Measurements from ENCODE around the gene RNF31.
"Not testable (repeated sequence)": the region's sequence is repeated elsewhere in the genome, so short reads cannot be mapped to it uniquely, and the experiment has no call there.

RNF31 gene

DNA sequence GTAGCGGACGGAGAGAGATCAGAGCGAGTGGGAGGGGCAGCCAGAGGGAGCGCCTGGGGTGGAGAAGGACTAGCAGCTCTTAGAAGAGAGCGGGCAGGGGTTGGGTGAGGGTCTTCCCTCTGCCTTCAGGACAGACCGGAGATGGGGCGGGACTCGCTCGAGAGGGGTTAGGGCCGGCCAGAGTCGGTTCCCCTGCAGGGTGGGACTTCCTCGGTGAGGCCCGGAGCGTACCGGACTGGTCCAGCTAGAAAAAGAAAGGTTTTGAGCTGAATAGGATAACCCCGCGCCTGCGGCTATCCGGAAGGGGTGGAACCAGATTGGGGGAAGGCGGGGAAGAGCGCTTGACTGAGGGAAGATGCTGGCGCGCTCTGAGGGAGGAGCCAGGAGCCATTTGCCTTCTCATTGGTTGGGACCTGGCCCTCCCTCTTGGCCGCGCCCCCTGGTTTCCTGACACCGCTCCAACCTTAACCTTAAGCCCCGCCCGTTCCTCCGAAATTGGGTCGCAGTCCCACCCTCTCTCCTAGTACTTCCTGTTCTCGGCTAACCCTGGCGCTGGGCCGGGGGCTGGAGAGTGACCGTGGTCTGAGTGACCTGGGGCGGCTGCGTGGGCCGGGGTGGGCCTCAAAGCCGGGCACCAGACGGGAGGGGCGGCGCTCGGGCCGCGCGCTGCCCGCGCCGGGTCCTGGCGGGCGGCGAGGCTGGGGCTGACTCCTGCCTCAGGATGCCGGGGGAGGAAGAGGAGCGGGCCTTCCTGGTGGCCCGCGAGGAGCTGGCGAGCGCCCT, at the start of gene RNF31:
Gene RNF31, plus strand, starts transcription at position 521 of the 783 bp plus-strand sequence. Its CDS starts 201 bp downstream, at position 722.
- peak; percentile 99 for DNase-seq

- DNase-seq: no peak
Observed at GRCh38 chr14:24098229-24098926, 48.9 kb upstream of the RNF31 start.

GRCh38 chr14:24098927-24099813, 48.1 kb upstream of the RNF31 start:
- no peak for DNase-seq

DNA sequence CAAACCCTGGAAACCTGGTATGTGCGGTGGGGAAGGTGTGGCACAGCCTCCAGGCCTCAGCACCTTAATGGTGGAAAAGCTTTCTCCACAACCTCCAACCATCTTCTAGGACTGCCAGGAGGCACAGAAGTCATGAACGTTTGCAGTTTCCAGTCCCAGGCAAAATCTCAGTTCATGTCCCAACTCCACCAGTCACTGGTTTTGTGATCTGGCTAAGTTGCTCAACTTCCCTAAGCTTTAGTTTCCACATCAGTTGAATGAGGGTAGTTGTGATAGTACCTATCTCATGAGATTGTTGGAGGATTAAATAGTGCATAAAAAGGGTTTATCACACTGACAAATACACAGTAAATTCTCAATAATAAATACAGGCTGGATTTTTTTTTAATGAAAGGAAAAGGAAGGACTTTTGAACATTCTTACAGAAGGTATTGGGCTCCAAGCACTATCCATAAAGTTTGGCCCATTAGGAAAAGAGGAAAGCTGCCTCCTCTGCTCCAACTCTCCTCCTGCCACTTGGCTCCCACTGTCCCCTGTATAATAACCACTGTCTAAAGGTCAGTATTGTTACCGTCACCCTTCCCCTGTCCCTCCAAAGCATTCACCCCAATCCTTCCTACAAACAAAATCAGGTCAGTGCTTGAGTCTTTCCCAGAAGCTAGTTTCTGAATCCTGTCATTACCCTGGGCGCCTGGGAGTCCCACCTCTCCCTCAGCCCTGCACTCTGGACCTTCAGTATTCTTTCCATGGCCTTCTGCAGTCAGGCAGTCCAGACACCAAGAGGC, 46.9 kb upstream of the RNF31 start:
- DNase-seq: no peak

DNA sequence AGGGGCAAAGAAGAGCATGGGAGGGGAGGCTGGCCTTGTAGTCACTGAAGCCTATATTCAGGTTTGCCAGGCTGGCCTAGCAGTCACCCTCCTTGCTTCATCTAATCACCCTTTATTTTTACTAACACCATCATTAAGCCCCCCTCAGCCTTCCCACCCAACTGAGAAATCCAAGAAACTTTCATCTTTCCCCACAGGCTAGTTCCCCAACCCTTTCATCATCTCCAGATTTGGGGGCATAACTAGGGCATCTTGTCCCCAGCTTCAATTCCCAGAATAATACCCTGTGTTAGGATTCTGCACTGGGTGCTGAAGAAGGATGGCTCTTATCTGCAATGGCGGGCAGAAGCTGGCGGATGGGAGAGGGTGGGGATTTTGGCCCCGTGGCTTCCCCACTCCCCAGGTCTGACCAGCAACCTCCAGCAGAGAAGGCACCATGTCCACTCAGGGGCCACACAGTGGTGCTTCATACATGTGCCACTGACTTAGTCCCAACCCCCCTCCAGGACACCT, 46.3 kb upstream of the RNF31 start:
- no peak for DNase-seq

- DNase-seq: no peak
Observed at GRCh38 chr14:24102357-24103048, 44.8 kb upstream of the RNF31 start.

DNA sequence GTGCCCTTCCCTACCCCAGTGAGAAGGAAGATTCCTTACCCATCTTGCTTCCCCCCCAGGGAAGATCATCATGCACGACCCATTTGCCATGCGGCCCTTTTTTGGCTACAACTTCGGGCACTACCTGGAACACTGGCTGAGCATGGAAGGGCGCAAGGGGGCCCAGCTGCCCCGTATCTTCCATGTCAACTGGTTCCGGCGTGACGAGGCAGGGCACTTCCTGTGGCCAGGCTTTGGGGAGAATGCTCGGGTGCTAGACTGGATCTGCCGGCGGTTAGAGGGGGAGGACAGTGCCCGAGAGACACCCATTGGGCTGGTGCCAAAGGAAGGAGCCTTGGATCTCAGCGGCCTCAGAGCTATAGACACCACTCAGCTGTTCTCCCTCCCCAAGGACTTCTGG, 43.8 kb upstream of the RNF31 start:
- DNase-seq: no peak

DNA sequence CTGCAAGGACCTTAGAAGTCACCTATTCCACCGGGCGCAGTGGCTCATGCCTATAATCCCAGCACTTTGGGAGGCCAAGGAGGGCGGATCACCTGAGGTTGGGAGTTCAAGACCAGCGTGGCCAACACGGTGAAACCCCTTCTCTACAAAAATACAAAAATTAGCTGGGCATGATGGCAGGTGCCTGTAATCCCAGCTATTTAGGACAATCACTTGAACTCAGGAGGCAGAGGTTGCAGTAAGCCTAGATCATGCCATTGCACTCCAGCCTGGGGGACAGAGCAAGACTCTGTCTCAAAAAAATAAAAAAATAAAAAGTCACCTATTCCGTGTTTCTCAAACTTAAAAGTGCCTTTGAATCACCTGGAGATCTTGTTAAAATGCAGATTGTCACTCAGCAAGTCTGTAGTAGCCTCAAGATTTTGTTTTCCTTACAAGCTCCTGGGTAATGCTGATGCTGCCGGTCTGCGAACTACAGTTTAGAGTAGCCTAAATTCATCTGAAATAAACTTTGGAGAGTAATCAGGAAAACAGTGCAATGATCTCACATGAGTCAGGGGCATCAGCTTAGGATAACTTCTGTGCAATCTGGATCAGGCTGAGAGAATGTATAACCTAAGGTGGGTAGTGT, 41.6 kb upstream of the RNF31 start:
- not testable (repeated sequence) for DNase-seq

DNA sequence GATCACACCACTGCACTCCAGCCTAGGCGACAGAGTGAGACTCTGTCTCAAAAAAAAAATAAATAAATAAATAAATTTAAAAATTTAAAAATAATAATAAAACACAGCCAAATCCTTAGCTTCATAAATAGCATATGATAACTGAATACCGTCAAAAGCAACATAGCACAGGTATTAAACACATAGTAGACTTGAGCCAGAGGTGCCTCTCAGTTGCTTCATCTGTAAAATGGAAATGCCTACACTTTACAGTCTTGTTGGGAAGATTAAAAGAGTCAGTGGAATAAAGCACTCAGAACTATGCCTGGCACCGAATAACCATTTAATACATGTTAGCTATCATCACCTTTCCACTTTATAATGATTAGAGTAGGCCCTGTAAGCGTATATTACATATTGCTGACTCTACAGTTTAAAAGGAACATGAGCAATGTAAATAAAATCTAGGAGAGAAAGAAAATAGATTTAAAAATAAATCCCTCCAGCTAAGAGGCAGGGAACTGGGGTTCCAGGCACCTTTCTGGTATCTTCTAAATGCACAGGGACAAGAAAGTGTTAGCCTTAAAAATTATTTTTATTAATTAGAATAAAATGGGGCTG, 40.5 kb upstream of the RNF31 start:
- no peak for DNase-seq

DNA sequence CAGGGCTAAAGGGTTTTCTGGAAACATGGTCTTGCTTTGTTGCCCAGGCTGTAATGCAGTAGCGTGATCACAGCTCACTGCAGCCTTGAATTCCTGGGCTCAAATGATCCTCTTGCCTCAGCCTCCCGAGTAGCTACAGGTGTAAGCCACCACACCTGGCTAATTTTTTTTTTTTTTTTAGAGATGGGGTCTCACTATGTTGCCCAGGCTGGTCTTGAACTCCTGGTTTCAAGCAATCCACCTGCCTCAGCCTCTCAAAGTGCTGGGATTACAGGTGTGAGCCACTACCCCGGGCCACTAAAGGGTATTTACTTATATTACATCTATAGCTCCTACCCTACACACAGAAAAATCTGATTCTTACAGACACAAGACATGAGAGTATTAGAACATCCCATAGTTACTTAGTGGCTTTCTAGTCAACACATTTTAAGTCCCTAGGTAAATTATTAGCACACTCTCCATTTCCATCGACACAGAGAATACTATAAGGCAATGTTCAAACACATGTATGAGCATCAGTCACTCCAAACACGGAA, 38.9 kb upstream of the RNF31 start:
- DNase-seq: no peak

GRCh38 chr14:24110060-24110459, 37.2 kb upstream of the RNF31 start:
- no peak for DNase-seq

DNA sequence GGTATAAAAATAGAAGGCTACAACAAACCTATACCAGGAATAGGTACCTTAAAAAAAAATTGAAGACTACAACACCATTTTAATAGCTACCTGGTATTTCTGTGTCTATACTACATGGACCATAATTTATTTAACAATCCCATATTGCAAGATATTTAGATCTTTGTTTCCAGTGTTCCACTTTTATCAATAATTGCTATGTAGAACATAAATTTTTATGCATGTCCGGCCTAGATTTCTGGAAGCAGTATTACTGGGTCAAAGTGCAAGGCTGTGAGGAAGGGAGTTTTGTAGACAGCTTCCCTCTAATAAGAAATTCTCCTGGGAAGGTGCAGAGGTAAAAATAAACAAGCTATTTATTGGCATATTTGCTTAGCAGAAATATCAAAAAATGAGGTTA, 36.8 kb upstream of the RNF31 start:
- DNase-seq: no peak

GRCh38 chr14:24113379-24113800, 33.9 kb upstream of the RNF31 start:
- peak; percentile 12 for DNase-seq

- DNase-seq: peak; percentile 87
Observed at GRCh38 chr14:24113801-24114531, 33.3 kb upstream of the RNF31 start.

DNA sequence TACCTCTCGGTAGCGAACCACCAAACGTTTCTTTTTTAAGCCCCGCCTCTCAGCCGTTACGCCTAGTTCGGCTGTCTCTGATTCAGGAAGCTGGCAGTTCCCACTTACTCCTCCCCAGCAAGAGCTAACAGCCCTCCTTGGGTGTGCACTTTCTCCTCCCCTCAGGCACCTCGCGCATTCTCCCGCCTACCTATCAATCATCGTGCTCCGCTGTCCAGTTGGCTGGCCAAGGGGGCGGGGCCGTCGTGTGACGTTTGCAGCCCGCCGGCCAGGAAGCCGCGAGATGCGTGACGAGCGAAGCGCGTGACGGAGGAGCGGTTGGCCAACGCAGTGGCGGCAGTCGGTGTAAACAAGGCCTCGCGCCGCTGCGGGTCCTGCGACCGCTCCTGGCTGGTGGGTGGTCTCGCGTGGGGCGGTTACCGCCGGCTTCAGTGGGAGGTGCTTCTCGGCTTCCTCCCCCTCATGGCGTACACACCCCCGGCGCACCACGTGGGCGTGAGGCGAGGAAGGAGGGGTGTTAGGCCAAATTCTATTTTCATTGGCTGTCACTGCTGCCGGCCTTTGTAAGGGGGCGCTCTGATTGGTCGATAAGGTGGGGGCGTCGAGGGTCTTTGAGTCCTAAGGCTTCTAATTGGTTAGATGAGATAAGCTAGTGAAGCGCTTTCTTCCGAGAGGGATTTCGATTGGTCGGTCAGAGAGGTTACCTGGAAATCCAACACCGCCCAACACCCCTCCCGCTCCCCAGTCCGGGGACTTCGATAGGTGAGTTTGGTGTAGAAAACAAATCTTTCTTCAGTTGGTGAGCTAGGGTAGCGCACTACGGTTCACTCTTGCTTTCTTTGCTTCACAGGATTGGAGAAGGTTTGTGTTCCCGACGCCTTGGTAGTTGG, 32.5 kb upstream of the RNF31 start, which contains the start of the genes DCAF11 and NRL:
Gene DCAF11, plus strand, starts transcription at position 246 of the 890 bp plus-strand sequence. CDS start 818 bp downstream, outside the sequence.
Gene NRL, minus strand, starts transcription at position 418 of the 890 bp plus-strand sequence. CDS start 32,101 bp downstream, outside the sequence.
- peak; percentile 99 for DNase-seq

- no peak for DNase-seq
Observed at GRCh38 chr14:24115422-24116127, 31.7 kb upstream of the RNF31 start.

- DNase-seq: no peak
Observed at GRCh38 chr14:24116128-24116814, 31.0 kb upstream of the RNF31 start.

All from activated CD4-positive, alpha-beta T cell treated with anti-CD3 and anti-CD28 coated beads, Interleukin-2, amount 50 U/mL, for 16 hours (primary cell).